ENCODE data around the gene NOX5. TPM values are rescaled to one million over a fixed set of nuclear protein-coding genes. Genes with fewer than 3 reads are reported as not detected.

Gene NOX5
- total RNA-seq, 1 experiment from 2014 or later = not detected

- POLR2A ChIA-PET (ENCODE audit: low non-redundant PET) = no interaction called here
- intact Hi-C loops (cut with micrococcal nuclease; ENCODE audit: unreplicated experiment) = no loop called here
- H3K27ac ChIP-seq (ENCODE audit: low read depth, low read length, poor library complexity, severe bottlenecking) = peak overlapping the region; percentile 93
Observed at GRCh38 chr15:69086427-69087204, 72.1 kb downstream of the NOX5 start.

GRCh38 chr15:69087366-69087976 lies 73.0 kb downstream of the NOX5 start:
- Histone ChIP-seq H3K27me3 (replicated peaks; ENCODE audit: insufficient read depth, low read depth, low read length, poor library complexity) (no peaks in the 10 kb centered on the region), H3K27ac (ENCODE audit: low read depth, low read length, poor library complexity, severe bottlenecking) (peak overlapping the region; percentile 93), H3K9me3 (ENCODE audit: low read depth, low read length, poor library complexity, severe bottlenecking) (no peaks in the 10 kb centered on the region), H3K4me3 (ENCODE audit: low read depth, low read length, poor library complexity, severe bottlenecking) (no peak overlapping the region), H3K4me1 (ENCODE audit: insufficient read depth, low read length, poor library complexity, severe bottlenecking) (peaks cover 45% of the 10 kb centered on the region), H3K36me3 (ENCODE audit: insufficient read depth, low read length, poor library complexity, severe bottlenecking) (no peaks in the 10 kb centered on the region)
- ChIA-PET CTCF (no interaction called here), POLR2A (ENCODE audit: low non-redundant PET) (no interaction called here)
- no peak for DNase-seq (ENCODE audit: low spot score)
- TF ChIP-seq CTCF (conservative IDR thresholded peaks at IDR 0.05; ENCODE audit: low read depth, low read length) (no peak), EZH2 (IDR thresholded peaks at IDR 0.05; ENCODE audit: borderline replicate concordance, low read depth, low read length, poor library complexity, severe bottlenecking) (no peak)
- BruUV-seq (replicated peaks) = no TSS peak
- intact Hi-C loops (cut with micrococcal nuclease; ENCODE audit: unreplicated experiment) = no loop called here

More at GRCh38 chr15:69086427-69087204, 72.1 kb downstream of the NOX5 start:
- H3K9me3 ChIP-seq (ENCODE audit: low read depth, low read length, poor library complexity, severe bottlenecking) = no peaks in the 10 kb centered on the region
- no peaks in the 10 kb centered on the region for H3K36me3 ChIP-seq (ENCODE audit: insufficient read depth, low read length, poor library complexity, severe bottlenecking)
- H3K4me1 ChIP-seq (ENCODE audit: insufficient read depth, low read length, poor library complexity, severe bottlenecking) = peaks cover 50% of the 10 kb centered on the region
- TF ChIP-seq CTCF (conservative IDR thresholded peaks at IDR 0.05; ENCODE audit: low read depth, low read length) (no peak), EZH2 (IDR thresholded peaks at IDR 0.05; ENCODE audit: borderline replicate concordance, low read depth, low read length, poor library complexity, severe bottlenecking) (no peak)
- no peak overlapping the region for H3K4me3 ChIP-seq (ENCODE audit: low read depth, low read length, poor library complexity, severe bottlenecking)
- H3K27me3 ChIP-seq (replicated peaks; ENCODE audit: insufficient read depth, low read depth, low read length, poor library complexity) = no peaks in the 10 kb centered on the region
- DNase-seq (ENCODE audit: low spot score) = no peak
- CTCF ChIA-PET = interaction anchor here (0.7 kb wide), 1 partner anchor 11 kb away, joined by 3 read pairs; no protein-coding TSS in a partner anchor
- BruUV-seq (replicated peaks) = no TSS peak

GRCh38 chr15:69088300-69088965 lies 73.9 kb downstream of the NOX5 start:
- ChIA-PET CTCF (no interaction called here), POLR2A (ENCODE audit: low non-redundant PET) (no interaction called here)
- no peak overlapping the region for H3K4me3 ChIP-seq (ENCODE audit: low read depth, low read length, poor library complexity, severe bottlenecking)
- TF ChIP-seq CTCF (conservative IDR thresholded peaks at IDR 0.05; ENCODE audit: low read depth, low read length) (no peak), EZH2 (IDR thresholded peaks at IDR 0.05; ENCODE audit: borderline replicate concordance, low read depth, low read length, poor library complexity, severe bottlenecking) (no peak)
- H3K27me3 ChIP-seq (replicated peaks; ENCODE audit: insufficient read depth, low read depth, low read length, poor library complexity) = no peaks in the 10 kb centered on the region
- no peak overlapping the region for H3K27ac ChIP-seq (ENCODE audit: low read depth, low read length, poor library complexity, severe bottlenecking)
- DNase-seq (ENCODE audit: low spot score) = no peak
- no peaks in the 10 kb centered on the region for H3K36me3 ChIP-seq (ENCODE audit: insufficient read depth, low read length, poor library complexity, severe bottlenecking)
- no peaks in the 10 kb centered on the region for H3K9me3 ChIP-seq (ENCODE audit: low read depth, low read length, poor library complexity, severe bottlenecking)
- H3K4me1 ChIP-seq (ENCODE audit: insufficient read depth, low read length, poor library complexity, severe bottlenecking) = peaks cover 40% of the 10 kb centered on the region
- intact Hi-C loops (cut with micrococcal nuclease; ENCODE audit: unreplicated experiment) = no loop called here
- BruUV-seq (replicated peaks) = no TSS peak
